ENCODE results near the gene NDUFS7.

NDUFS7 gene

DNA sequence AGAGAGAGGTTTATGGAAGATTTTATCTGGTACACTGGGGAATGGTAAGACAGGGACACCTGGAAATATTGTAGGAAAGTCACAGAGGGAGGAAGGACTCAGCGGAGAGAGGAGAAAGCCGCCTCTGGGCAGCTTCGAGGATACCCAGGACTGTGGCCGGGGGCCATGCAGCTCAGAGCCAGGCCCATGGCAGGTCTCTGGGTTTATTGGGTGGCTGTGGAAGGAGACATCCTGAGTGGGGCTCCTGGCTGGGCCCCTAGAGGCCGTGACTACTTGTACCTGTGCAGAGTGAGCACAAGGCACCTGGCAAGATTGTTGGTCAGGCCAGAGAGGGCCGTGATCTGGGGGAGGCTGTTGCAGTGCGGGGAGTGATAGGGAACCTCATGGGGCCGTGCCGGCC, 27.1 kb downstream of the NDUFS7 start:
- no peak for DNase-seq (ENCODE audit: low read depth)
- no peak overlapping the region for H3K4me3 ChIP-seq (ENCODE audit: low read depth, low read length)
- TF ChIP-seq, protein P1, sequence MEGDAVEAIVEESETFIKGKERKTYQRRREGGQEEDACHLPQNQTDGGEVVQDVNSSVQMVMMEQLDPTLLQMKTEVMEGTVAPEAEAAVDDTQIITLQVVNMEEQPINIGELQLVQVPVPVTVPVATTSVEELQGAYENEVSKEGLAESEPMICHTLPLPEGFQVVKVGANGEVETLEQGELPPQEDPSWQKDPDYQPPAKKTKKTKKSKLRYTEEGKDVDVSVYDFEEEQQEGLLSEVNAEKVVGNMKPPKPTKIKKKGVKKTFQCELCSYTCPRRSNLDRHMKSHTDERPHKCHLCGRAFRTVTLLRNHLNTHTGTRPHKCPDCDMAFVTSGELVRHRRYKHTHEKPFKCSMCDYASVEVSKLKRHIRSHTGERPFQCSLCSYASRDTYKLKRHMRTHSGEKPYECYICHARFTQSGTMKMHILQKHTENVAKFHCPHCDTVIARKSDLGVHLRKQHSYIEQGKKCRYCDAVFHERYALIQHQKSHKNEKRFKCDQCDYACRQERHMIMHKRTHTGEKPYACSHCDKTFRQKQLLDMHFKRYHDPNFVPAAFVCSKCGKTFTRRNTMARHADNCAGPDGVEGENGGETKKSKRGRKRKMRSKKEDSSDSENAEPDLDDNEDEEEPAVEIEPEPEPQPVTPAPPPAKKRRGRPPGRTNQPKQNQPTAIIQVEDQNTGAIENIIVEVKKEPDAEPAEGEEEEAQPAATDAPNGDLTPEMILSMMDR (IDR thresholded peaks at IDR 0.05; ENCODE audit: low read depth, low read length, missing control alignments) = no peak

DNA sequence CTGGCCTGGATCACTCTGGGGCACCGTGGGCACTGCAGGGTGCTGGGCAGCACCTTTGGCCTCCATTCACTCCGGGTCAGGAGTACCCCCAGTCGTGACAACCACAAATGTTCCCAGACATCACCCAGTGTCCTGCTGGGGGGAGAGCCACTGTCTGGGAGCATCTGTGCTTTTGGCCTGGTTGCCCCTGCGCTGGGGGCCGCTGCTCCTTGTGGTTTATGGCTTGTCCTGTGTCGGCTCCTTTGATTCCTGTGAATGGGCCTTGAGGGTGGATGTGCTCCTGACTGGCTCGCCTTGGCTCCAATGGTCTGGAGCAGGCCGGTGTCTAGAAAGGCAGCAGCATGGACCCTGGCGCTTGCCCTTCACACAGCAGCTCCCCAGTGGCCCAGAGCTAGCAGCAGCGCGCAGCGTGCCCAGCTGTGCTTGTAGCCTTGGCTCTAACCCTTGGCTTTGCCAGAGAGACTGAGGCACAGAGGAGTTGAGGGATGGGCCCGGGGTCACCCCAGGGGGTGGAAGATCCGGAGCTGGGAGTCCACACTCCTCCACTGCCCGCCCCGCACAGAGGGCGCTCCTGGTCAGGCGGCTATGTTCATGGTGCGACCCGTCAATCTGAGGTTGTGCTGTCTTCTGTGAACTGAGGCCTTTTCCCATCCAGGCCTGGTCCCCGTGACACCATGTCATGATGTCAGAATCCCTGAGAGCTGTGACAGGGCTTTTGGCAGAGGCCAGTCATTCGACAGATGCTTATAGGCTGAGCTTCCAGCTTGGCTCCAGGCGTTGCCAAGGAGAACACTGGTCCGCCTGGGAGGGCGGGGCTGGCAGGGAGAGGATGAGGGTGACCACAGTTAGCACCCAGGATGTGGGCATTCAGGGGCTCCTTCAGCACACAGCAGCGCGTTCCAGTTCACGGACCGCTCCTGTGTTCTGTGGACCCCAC, 27.8 kb downstream of the NDUFS7 start:
- no peak overlapping the region for H3K4me3 ChIP-seq (ENCODE audit: low read depth, low read length)
- no peak for DNase-seq (ENCODE audit: low read depth)

DNA sequence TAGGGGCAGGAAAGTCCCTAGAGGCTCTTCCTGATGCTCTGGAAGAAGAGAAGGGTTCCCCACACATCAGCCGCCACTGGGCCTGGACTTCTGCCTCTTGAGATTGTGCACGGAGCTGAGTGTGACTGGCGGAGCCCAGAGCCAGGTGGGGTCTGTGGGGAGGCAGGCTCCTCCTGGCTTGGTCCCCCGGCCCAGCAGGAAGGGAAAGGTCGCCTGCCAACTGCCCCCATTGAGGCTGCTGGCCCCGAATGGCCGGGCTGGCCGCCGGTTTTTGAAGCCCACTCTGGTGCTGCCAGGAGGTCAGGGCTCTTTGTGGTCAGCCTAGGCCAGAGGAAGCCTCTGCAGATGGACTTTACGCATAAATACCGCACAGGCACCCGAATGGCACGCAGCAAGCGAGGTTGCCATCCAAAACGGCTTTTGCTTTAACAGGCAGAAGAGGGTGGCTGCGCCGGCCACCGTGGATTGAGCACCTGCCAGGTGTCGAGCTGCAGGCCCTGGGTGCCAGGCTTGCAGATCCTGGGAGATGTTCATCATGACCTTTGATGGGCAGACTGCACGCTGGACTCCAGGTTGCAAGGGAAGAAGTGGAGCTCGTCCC, 28.7 kb downstream of the NDUFS7 start:
- TF ChIP-seq, protein P1 (IDR thresholded peaks at IDR 0.05; ENCODE audit: low read depth, low read length, missing control alignments) = no peak
- no peak overlapping the region for H3K4me3 ChIP-seq (ENCODE audit: low read depth, low read length)
- DNase-seq (ENCODE audit: low read depth) = no peak

More for the DNA sequence above, 27.8 kb downstream of the NDUFS7 start:
- TF ChIP-seq, protein P1 (IDR thresholded peaks at IDR 0.05; ENCODE audit: low read depth, low read length, missing control alignments) = no peak

DNA sequence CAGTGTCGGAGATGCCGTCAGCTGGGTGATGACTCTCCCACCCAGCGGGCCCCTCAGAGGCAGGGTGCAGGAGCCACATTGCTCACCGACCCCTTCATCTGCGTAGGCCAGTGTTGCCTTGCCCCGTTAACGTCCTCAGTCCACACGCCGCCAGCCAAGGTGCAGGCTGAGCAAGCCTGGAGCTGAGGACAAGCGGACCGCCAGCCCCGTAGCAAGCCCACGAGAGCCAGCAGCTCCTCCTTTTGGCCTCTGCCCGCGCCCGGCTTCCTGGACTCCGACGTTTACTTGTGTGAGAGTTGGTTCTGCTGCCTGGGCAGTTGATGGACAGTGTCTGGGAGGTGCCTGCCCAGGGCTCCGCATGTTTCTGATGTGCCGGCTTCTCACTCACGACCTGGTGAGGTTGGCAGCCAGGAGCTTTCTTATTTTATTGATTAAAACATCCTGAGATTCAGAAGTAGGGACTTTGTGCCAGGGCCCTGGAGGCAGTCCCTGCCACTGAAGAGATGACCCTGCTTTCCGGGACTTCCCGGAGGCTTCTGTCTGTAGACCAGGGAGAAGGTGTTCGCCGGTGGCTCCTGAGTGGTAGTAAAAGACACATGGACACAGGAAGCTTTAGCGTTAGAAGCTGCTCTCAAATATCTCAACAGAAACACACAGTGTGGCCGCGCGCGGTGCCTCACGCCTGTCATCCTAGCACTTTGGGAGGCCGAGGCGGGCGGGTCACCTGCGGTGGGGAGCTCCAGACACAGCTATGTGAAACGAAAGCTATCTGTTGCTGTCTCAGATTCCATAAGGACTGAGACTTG, 29.5 kb downstream of the NDUFS7 start:
- TF ChIP-seq, protein P1 (IDR thresholded peaks at IDR 0.05; ENCODE audit: low read depth, low read length, missing control alignments) = no peak
- no peak overlapping the region for H3K4me3 ChIP-seq (ENCODE audit: low read depth, low read length)
- no peak for DNase-seq (ENCODE audit: low read depth)

DNA sequence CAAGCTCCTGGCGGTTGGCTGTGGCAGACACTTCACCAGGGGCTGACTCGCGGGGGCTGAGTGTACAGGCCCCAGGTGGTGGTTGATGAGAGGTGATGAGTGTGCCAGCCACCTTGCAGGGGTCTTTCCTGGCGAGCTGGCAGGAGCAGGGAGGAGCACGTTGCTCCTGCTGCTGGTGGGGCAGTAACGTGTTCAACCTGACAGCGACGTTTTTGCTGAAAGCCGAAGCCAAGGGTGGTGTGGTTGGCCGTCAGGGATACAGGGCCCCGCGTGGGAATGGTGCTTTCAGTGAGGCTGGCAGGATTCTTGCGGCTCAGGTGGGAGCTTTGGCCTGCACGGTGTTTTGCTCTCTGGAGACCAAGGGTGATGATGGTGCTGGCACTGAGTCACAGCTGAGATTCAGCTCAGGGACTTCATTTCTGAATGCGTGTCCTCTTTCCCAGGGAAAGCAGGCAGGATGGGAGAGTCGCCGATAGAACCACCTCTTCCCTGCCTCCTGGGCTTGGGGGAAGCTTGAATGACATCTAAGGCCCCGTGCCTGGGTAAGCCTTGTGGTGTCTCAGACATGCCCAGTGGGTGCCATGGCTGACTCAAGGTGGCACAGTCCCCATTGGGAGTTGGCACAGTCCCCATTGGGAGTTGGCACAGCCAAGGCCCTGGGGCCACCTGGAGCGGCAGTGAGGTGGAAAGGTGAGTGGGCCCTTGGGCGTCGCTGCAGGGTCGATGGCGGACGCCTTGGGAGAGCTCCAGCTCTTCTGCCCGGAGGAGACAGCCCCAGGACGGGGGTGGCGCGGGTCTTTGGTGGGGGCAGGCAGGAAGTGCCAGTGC, 32.5 kb downstream of the NDUFS7 start:
- DNase-seq (ENCODE audit: low read depth) = no peak
- H3K4me3 ChIP-seq (ENCODE audit: low read depth, low read length) = no peak overlapping the region
- TF ChIP-seq, protein P1 (IDR thresholded peaks at IDR 0.05; ENCODE audit: low read depth, low read length, missing control alignments) = no peak

DNA sequence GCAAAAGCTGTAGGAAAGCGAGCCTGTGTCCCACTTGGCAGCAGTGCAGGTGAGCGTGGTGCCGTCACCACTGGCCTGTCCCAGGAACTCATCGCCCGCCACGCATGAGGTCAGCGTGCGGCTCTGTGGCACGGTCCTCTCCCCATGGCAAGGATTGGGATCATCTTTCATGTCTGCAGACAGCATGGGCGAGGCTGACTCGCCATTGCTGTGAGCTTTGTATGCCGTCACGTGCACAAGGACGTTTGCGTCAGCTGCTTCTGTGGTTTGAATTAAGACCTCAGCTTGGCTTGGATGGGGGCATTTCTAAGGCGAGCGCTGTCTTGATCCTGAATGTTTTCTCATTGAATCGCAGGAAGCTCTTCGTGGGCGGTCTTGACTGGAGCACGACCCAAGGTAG, 33.4 kb downstream of the NDUFS7 start:
- TF ChIP-seq, protein P1 (IDR thresholded peaks at IDR 0.05; ENCODE audit: low read depth, low read length, missing control alignments) = no peak
- no peak overlapping the region for H3K4me3 ChIP-seq (ENCODE audit: low read depth, low read length)
- DNase-seq (ENCODE audit: low read depth) = no peak

All from GM12864 (cell line).